Uterus (tissue), 4 donors: ENCODE measurements around the gene AGAP4. TPM values are rescaled to one million over a fixed set of nuclear protein-coding genes. Genes with fewer than 3 reads are reported as not detected.
"Not testable (repeated sequence)": the region's sequence is repeated elsewhere in the genome, so short reads cannot be mapped to it uniquely, and the experiment has no call there.

ENCODE experiments used
- DNase-seq, 2 donors: peaks; one replicate each; pipeline ENCODE4 v3.0.0-alpha.2; 2019 to 2020
- H3K27ac ChIP-seq, 2 donors: fragments of 200-600 bp; sonication (generic); 1 replicate in 1 of 2; 2 replicates in 1 of 2; pipeline ENCODE4 v1.5.1; 2016 to 2018
- H3K27me3 ChIP-seq, 2 donors: fragments of 200-600 bp; sonication (generic); one replicate each; pipeline ENCODE4 v1.5.1; 2018 to 2019; ENCODE audit warnings: control low read depth in 1 of 2
- H3K36me3 ChIP-seq, 2 donors: fragments of 200-600 bp; sonication (generic); one replicate each; pipeline ENCODE4 v1.5.1; 2019; ENCODE audit warnings: control low read depth in 1 of 2
- H3K4me1 ChIP-seq, 2 donors: fragments of 200-600 bp; sonication (generic); one replicate each; pipeline ENCODE4 v1.5.1; 2018 to 2019; ENCODE audit warnings: control low read depth in 1 of 2
- H3K4me3 ChIP-seq, 2 donors: fragments of 200-600 bp; sonication (generic); 1 replicate in 1 of 2; 2 replicates in 1 of 2; pipeline ENCODE4 v1.5.1; 2018 to 2019; ENCODE audit warnings: mild to moderate bottlenecking in 1 of 2
- H3K9me3 ChIP-seq, 2 donors: fragments of 200-600 bp; sonication (generic); one replicate each; pipeline ENCODE4 v1.5.1; 2019; ENCODE audit warnings: control low read depth in 1 of 2
- intact Hi-C: fragments of 100-400 bp; cut with DNase I; formaldehyde crosslinking; loops from one replicate; pipeline ENCODE4 v1.15.1; 2023; ENCODE audit warnings: low total_unique reads
- total RNA-seq, 4 donors: library from RNA; depleted of rRNA in 3 of 4; stranded (reverse); fragments of >200 nt in 3 of 4; gene quantifications; one replicate each; pipeline versions ENCODE4 v1.1.0 to v1.2.4, GENCODE V29; 2014 to 2023
- donor health status: DM: yes; HTN: yes; CAD: no.

AGAP4 gene
- 10 to 100 TPM in 3 of 4 donors, 1 to 10 TPM in 1; 1.8 to 36.7 (median 22.0) TPM for total RNA-seq

DNA sequence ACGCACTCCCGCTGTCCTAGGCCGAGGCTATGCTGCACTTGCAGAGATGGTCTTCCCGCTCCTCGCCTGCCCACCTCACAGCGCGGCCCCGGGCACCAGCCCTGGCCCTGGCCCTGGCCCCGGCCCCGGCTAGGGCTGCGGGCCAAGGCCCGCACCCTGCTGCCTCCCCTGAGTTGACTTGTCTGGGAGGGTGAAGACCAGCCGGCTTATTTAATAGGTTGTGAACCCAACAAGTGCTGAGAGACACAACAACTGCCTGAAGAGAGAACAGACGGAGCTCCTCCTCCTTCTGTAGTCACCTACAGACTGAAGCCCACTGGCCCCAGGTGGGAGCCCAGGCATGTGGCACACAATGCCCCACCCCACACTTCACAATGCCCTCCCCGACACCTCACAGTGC lies at the start of gene AGAP4:
Gene AGAP4, minus strand, starts transcription at position 101 of the 400 bp plus-strand sequence. CDS start 153 bp downstream, outside the sequence.
- H3K27me3 ChIP-seq, H3K9me3 ChIP-seq, DNase-seq, H3K4me1 ChIP-seq, H3K36me3 ChIP-seq, H3K4me3 ChIP-seq, intact Hi-C loops, H3K27ac ChIP-seq: not testable (repeated sequence)

DNA sequence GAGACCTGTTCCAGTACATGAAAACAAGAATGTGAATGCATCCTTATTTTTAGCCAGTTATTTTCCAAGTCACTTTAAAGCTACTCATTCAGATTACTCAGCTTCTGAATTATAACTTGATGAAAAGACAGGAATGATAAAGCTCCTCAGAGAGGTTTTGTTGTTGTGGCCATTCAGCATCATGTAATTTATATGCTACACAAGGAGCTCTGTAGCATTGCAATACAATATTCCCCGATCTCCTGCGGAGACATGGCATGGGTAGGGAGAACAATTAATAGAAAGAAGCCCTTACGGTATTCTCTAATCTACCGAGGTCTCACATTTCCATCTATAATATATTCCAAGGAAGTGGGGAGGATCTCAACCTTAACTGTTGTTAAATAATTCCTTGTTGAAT lies 43.4 kb upstream of the AGAP4 start:
- DNase-seq, H3K4me3 ChIP-seq, H3K27ac ChIP-seq, H3K36me3 ChIP-seq, H3K9me3 ChIP-seq, intact Hi-C loops, H3K27me3 ChIP-seq, H3K4me1 ChIP-seq: not testable (repeated sequence)

DNA sequence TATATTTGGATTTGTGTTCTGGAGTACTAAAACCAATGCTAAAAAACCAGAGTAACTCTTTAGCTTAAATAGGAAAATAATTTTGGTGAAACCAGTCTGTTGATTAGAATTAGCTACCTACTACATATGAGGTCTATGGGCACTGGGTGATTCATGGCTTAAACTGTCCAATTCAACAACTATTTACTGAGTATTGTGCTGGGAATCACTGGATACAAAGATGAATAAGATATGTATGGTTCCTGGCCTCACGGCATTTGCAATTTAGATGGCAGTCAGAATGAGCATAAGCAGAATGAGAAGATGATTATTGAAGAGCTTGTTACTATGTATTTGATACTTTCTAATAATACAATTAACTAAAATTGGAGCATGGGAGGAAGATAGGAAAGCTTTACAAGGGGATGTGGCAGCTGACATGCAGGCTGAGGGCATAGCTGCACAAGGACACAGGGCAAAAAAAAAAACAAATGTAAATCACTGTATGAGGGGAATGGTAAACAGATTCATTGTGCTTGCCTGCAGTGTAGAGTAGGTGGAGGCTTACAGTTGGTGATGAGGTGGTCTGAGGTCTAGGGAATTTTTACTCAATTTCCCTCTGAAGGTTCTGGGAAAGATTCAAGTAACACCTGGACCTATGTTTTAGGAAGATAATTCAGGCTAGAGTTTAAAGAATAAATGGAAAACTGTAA lies 42.4 kb upstream of the AGAP4 start:
- H3K4me1 ChIP-seq, H3K27me3 ChIP-seq, DNase-seq, H3K36me3 ChIP-seq, intact Hi-C loops, H3K4me3 ChIP-seq, H3K9me3 ChIP-seq, H3K27ac ChIP-seq: not testable (repeated sequence)

DNA sequence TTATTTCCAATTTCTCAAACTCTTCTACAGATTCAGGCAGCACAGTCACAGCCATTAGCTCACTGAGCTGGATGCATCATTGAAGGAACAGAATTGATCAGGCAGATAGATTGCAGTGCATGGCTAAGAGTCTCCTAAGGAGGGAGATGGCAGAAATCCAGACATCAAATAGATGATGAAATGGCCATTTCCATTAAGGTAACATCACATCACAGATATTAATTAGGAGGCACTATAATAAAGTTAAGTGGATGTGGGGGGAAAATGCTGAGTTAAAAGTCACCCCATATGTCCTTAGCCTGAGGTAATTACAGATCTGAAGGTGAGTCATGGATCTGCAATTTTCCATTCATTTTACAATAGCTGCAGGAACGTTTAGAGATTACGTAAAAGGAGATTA lies 35.6 kb upstream of the AGAP4 start:
- H3K4me1 ChIP-seq, H3K36me3 ChIP-seq, intact Hi-C loops, H3K27ac ChIP-seq, DNase-seq, H3K27me3 ChIP-seq, H3K4me3 ChIP-seq, H3K9me3 ChIP-seq: not testable (repeated sequence)

GRCh38 chr10:45865404-45865803 lies 18.1 kb upstream of the AGAP4 start:
- H3K4me3 ChIP-seq, H3K9me3 ChIP-seq, DNase-seq, H3K36me3 ChIP-seq, H3K4me1 ChIP-seq, H3K27ac ChIP-seq, H3K27me3 ChIP-seq, intact Hi-C loops: not testable (repeated sequence)

- intact Hi-C loops, result not testable (repeated sequence)
These were observed 17.0 kb upstream of the AGAP4 start for GRCh38 chr10:45864264-45864663.

DNA sequence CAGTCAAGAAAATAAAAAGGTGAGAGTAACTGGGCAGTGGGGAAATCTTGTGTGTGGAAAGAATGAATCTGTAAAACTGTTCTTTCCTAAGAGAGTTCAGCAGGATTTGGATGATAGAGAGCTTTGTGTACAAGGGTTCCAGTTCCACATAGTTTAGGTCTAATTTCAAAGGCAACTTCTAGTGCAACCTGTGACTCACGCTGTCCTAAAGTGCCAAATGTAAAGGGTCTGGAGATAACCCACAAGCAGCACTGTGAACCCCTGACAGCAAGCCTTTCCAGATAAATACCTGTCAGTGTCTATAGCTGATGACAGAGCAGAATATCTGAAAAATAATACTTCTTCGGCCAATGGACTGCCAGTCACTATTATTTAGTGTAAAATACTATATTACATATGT lies 16.3 kb upstream of the AGAP4 start:
- H3K4me3 ChIP-seq, DNase-seq, H3K36me3 ChIP-seq, H3K4me1 ChIP-seq, intact Hi-C loops, H3K27me3 ChIP-seq, H3K27ac ChIP-seq, H3K9me3 ChIP-seq: not testable (repeated sequence)

More at GRCh38 chr10:45864264-45864663, 17.0 kb upstream of the AGAP4 start:
- H3K36me3 ChIP-seq, H3K9me3 ChIP-seq, H3K27me3 ChIP-seq, H3K4me3 ChIP-seq, H3K27ac ChIP-seq, H3K4me1 ChIP-seq, DNase-seq: not testable (repeated sequence)

DNA sequence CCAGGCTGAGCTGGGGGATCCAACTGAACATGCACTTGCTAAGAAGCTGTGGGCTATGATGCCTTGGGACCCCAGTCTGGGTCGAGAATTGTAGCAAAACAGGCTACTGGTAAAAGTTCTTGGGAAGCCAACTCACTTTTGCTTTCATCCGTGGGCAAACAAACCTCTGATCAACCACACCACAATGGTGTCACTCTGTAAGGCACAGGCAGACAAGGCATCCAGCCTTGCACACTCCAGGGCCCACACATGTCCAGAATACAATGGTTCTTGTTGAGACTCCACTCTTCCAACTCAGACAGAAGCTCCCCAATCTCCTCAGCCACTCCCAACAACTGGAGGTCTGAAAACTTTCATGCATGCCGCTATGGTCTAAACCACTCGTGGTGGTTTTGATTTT lies 10.6 kb upstream of the AGAP4 start:
- H3K4me3 ChIP-seq, H3K4me1 ChIP-seq, H3K9me3 ChIP-seq, H3K27me3 ChIP-seq, H3K36me3 ChIP-seq, DNase-seq, H3K27ac ChIP-seq, intact Hi-C loops: not testable (repeated sequence)

GRCh38 chr10:45848467-45848866 lies 1.2 kb upstream of the AGAP4 start:
- DNase-seq, H3K27me3 ChIP-seq, H3K36me3 ChIP-seq, intact Hi-C loops, H3K4me3 ChIP-seq, H3K9me3 ChIP-seq, H3K4me1 ChIP-seq, H3K27ac ChIP-seq: not testable (repeated sequence)

- H3K4me1 ChIP-seq, H3K4me3 ChIP-seq, H3K27ac ChIP-seq, H3K36me3 ChIP-seq, intact Hi-C loops, H3K9me3 ChIP-seq, DNase-seq, H3K27me3 ChIP-seq: not testable (repeated sequence)
These were observed 24.4 kb downstream of the AGAP4 start for GRCh38 chr10:45822918-45823317.

DNA sequence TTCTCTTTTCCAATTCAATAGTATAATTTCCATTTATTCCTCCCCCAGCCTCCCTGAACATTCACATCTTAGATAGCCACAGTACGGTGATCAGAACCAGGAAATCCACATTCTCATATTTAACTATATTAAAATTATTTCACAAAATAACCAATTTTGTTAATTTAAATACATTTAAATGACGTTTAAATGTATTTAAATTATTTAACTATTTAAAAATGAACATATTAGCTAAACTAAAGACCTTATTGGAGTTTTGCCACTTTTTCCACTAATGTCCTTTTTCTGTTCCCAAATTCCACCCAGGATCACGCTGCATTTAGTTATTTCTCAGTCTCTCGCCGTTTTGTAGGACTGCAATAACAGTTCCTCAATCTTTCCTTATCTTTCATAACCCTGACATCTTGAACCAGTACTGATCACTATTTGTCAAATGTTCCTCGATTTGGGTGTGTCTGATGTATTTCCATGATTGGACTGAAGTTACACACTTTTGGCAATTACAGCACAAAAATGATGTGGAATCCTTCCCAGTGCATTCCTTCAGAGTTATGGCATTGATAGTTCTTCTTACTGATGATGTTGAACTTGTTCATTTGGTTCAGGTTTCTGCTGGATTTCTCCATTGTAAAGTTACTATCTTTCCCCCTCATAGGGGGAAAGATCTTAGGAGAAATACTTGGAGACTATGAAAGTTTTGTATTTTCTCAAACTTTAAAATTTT lies 27.0 kb downstream of the AGAP4 start:
- H3K27me3 ChIP-seq, DNase-seq, H3K4me3 ChIP-seq, H3K9me3 ChIP-seq, H3K27ac ChIP-seq, H3K4me1 ChIP-seq, H3K36me3 ChIP-seq, intact Hi-C loops: not testable (repeated sequence)
